ENCODE data around the gene AADACL2. TPM values are rescaled to one million over a fixed set of nuclear protein-coding genes. Genes with fewer than 3 reads are reported as not detected.

The AADACL2 gene
- total RNA-seq, 1 experiment from 2014 or later = not detected

DNA sequence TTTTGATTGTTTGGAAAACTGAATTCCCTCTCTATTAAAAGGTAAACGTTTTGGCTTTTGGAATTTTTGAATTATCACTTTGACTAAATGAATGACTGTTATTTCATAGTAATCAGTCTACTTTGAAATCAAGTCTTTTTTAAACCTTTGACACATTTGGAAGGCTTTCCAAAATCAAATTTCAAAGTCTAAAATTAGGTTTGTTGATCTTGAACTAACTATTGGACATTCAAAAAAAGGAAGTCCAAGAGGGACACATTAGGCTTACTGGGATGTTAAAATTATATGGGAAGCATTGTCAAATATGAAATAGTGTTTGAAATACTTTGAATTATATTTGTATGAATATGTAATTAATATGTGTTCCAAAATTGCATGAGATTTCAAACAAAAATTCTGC lies 45.2 kb upstream of the AADACL2 start:
- no peak overlapping the region for H4K5ac ChIP-seq (ENCODE audit: insufficient read length, low read depth, low read length)
- no peaks in the 10 kb centered on the region for H3K79me2 ChIP-seq (ENCODE audit: insufficient read depth, low read length)
- H4K8ac ChIP-seq (replicated peaks; ENCODE audit: insufficient read length, low read depth, low read length) = no peak overlapping the region
- H2AK5ac ChIP-seq (ENCODE audit: insufficient read length, low read length) = no peak overlapping the region
- no peak overlapping the region for H3K4ac ChIP-seq (ENCODE audit: low read depth, low read length)
- H2BK15ac ChIP-seq (ENCODE audit: low read depth, low read length) = no peak overlapping the region
- WGBS (ENCODE audit: extremely low coverage, insufficient read length, low lambda C conversion rate) = no CpG with 5 or more reads among the region's 1 CpG
- H2BK12ac ChIP-seq (ENCODE audit: insufficient read length, low read depth, low read length) = no peak overlapping the region
- H3K9me3 ChIP-seq (ENCODE audit: control insufficient read depth, low read depth, low read length) = no peaks in the 10 kb centered on the region
- no peak overlapping the region for H2BK20ac ChIP-seq (ENCODE audit: low read depth, low read length, poor library complexity, severe bottlenecking)
- H3K14ac ChIP-seq (ENCODE audit: insufficient read depth, low read length) = no peak overlapping the region
- H3K18ac ChIP-seq (ENCODE audit: insufficient read length, low read depth, low read length) = no peak overlapping the region
- no peak overlapping the region for H3K56ac ChIP-seq (ENCODE audit: insufficient read length, low read depth, low read length)
- no peak overlapping the region for H3K9ac ChIP-seq (ENCODE audit: extremely low read depth, insufficient read length, low read length)
- no peak overlapping the region for H4K91ac ChIP-seq (ENCODE audit: insufficient read length, low read depth, low read length)
- DNase-seq = no peak
- no peaks in the 10 kb centered on the region for H4K20me1 ChIP-seq (ENCODE audit: control insufficient read depth, insufficient read depth, insufficient read length)
- Mint-ChIP-seq H3K4me1 (peaks cover 3 to 4% of the 10 kb centered on the region in 2 experiments; a peak in 2 of 4 replicates), H3K9me3 (no peaks in the 10 kb centered on the region), H3K27ac (no peak overlapping the region), H3K4me3 (no peak overlapping the region), H3K36me3 (ENCODE audit: insufficient read depth in 1 of 3, low read depth in 3 of 3) (no peaks in the 10 kb centered on the region), H3K27me3 (ENCODE audit: low read depth) (no peaks in the 10 kb centered on the region)
- no peaks in the 10 kb centered on the region for H3K79me1 ChIP-seq (ENCODE audit: insufficient read depth, low read depth, low read length, poor library complexity, severe bottlenecking)
- H2BK120ac ChIP-seq (ENCODE audit: low read depth, low read length, poor library complexity, severe bottlenecking) = no peak overlapping the region
- H2BK5ac ChIP-seq (ENCODE audit: insufficient read length, low read length) = no peak overlapping the region
- H3K27me3 ChIP-seq (ENCODE audit: insufficient read depth, low read length) = no peaks in the 10 kb centered on the region
- H3K27ac ChIP-seq (ENCODE audit: insufficient read length, low read depth, low read length) = no peak overlapping the region
- H2AFZ ChIP-seq (ENCODE audit: low read length) = no peak overlapping the region
- no peak overlapping the region for H3T11ph ChIP-seq (ENCODE audit: low read length)
- H3K23me2 ChIP-seq (ENCODE audit: insufficient read length, low read depth, low read length, poor library complexity, severe bottlenecking) = no peaks in the 10 kb centered on the region
- H3K4me1 ChIP-seq (ENCODE audit: insufficient read depth, low read length) = no peaks in the 10 kb centered on the region; the same call in 1 of the 2 replicates
- no peak overlapping the region for H3K23ac ChIP-seq (ENCODE audit: insufficient read length, low read depth, low read length)
- TF ChIP-seq, protein P1, sequence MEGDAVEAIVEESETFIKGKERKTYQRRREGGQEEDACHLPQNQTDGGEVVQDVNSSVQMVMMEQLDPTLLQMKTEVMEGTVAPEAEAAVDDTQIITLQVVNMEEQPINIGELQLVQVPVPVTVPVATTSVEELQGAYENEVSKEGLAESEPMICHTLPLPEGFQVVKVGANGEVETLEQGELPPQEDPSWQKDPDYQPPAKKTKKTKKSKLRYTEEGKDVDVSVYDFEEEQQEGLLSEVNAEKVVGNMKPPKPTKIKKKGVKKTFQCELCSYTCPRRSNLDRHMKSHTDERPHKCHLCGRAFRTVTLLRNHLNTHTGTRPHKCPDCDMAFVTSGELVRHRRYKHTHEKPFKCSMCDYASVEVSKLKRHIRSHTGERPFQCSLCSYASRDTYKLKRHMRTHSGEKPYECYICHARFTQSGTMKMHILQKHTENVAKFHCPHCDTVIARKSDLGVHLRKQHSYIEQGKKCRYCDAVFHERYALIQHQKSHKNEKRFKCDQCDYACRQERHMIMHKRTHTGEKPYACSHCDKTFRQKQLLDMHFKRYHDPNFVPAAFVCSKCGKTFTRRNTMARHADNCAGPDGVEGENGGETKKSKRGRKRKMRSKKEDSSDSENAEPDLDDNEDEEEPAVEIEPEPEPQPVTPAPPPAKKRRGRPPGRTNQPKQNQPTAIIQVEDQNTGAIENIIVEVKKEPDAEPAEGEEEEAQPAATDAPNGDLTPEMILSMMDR (conservative IDR thresholded peaks at IDR 0.05) = no peak
- no peak overlapping the region for H3K4me2 ChIP-seq (ENCODE audit: insufficient read depth, insufficient read length, low read length)
